MM.1S (cell line): ENCODE measurements around the gene ST3GAL4.

Source experiments
- DNase-seq: peaks from one replicate; pipeline ENCODE4 v3.0.0-alpha.2; 2015
- H2AFZ ChIP-seq: fragments of 300-600 bp; sonication (generic); 2 replicates; pipeline ENCODE4 v1.6.0; 2016; ENCODE audit warnings: antibody characterized with exemption, low read length
- H3F3A ChIP-seq: fragments of 300-600 bp; sonication (generic); 2 replicates; pipeline ENCODE4 v1.6.1; 2016; ENCODE audit warnings: mild to moderate bottlenecking, antibody characterized with exemption, low read length, moderate library complexity, mixed read lengths; ENCODE audit not compliant: insufficient read depth
- H3K27ac ChIP-seq: fragments of 300-600 bp; sonication (generic); 2 replicates; pipeline ENCODE4 v1.5.1; 2016; ENCODE audit warnings: mild to moderate bottlenecking, low read length
- H3K27me3 ChIP-seq: fragments of 300-600 bp; sonication (generic); replicated peaks from 2 replicates; pipeline ENCODE4 v1.6.0; 2016; ENCODE audit warnings: low read length; ENCODE audit not compliant: insufficient read depth
- H3K36me3 ChIP-seq: fragments of 300-600 bp; sonication (generic); replicated peaks from 2 replicates; pipeline ENCODE4 v1.6.1; 2016; ENCODE audit warnings: mild to moderate bottlenecking, low read length, mixed read lengths; ENCODE audit not compliant: insufficient read depth
- H3K4me1 ChIP-seq: fragments of 300-600 bp; sonication (generic); 2 replicates; pipeline ENCODE4 v1.6.1; 2016; ENCODE audit warnings: low read length, mixed read lengths
- H3K4me2 ChIP-seq: fragments of 300-600 bp; sonication (generic); 2 replicates; pipeline ENCODE4 v1.6.0; 2016; ENCODE audit warnings: low read depth, low read length
- H3K4me3 ChIP-seq: fragments of 300-600 bp; sonication (generic); 2 replicates; pipeline ENCODE4 v1.5.1; 2016; ENCODE audit warnings: low read length, mixed read lengths
- H3K79me2 ChIP-seq: fragments of 300-600 bp; sonication (generic); 2 replicates; pipeline ENCODE4 v1.6.1; 2016; ENCODE audit warnings: mixed run types, low read length, mixed read lengths
- H3K9ac ChIP-seq: fragments of 300-600 bp; sonication (generic); 2 replicates; pipeline ENCODE4 v1.6.1; 2016; ENCODE audit warnings: low read length, mixed read lengths
- H3K9me2 ChIP-seq: fragments of 300-600 bp; sonication (generic); replicated peaks from 2 replicates; pipeline ENCODE4 v1.6.1; 2016; ENCODE audit warnings: mild to moderate bottlenecking, low read length, mixed read lengths; ENCODE audit not compliant: insufficient read depth
- H3K9me3 ChIP-seq: fragments of 300-600 bp; sonication (generic); replicated peaks from 2 replicates; pipeline ENCODE4 v1.6.1; 2016; ENCODE audit warnings: mild to moderate bottlenecking, low read length, mixed read lengths; ENCODE audit not compliant: insufficient read depth
- H4K20me1 ChIP-seq: fragments of 300-600 bp; sonication (generic); 2 replicates; pipeline ENCODE4 v1.6.1; 2016; ENCODE audit warnings: mild to moderate bottlenecking, low read length, moderate library complexity, mixed read lengths; ENCODE audit not compliant: insufficient read depth
- EZH2 ChIP-seq: fragments of 300-600 bp; sonication (generic); optimal IDR thresholded peaks from 2 replicates; pipeline ENCODE3; 2017; ENCODE audit warnings: low read depth, mild to moderate bottlenecking, antibody characterized with exemption, low read length, mixed read lengths
- EZH2phosphoT487 ChIP-seq: fragments of 300-600 bp; sonication (generic); IDR thresholded peaks from 2 replicates; pipeline ENCODE4 v1.6.1; 2018; ENCODE audit warnings: antibody characterized with exemption, low read length
- TF ChIP-seq, protein P1 (sequence below): fragments of 300-600 bp; sonication (generic); IDR thresholded peaks from 2 replicates; pipeline ENCODE4 v1.5.1; 2016; ENCODE audit warnings: antibody characterized with exemption, low read length, mixed read lengths

Gene ST3GAL4

DNA sequence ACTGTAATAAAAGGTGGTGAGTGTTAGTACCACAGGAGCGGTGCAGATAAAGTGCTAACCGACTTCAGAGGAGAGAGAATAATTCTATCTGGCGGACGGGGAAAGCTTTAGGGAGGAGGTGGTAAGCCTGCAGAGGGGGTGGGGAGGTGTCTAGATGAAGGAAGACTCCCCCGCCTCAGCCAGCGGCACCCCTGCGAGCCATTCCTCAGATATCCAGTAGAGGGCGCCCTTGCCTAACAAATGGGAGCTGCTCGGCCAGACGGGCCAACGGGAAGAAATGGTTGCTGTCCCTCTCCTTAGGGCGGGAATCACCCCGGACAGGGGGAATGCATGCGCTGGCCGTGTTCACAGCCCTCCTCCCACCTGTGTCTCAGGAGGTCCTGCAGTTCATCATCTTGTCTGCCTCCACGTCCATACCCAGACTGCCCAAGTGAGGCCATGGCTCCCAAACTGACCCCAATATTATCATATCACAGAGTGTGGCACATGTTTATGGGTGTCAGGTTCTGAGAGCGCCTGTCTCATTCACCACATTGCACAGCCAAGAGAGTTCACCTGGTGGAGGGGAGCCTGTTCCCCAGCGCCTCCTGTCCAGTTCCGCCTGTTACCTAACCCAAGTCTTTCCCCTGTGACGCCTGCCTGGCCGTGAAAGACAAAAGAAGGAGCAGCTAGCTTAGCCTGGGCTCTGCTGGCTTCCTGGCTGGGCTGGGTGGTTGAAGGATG, 85.5 kb downstream of the ST3GAL4 start:
- Histone ChIP-seq H3K4me1 (peaks cover 28% of the 10 kb centered on the region), H3K27ac (no peak overlapping the region), H3K79me2 (no peaks in the 10 kb centered on the region), H3K36me3 (no peaks in the 10 kb centered on the region), H2AFZ (peak overlapping the region; percentile 57), H3K4me3 (no peak overlapping the region), H3K9me3 (no peaks in the 10 kb centered on the region), H3K27me3 (no peaks in the 10 kb centered on the region), H3F3A (no peaks in the 10 kb centered on the region), H3K9ac (no peak overlapping the region), H4K20me1 (no peaks in the 10 kb centered on the region), H3K4me2 (peak overlapping the region; percentile 71), H3K9me2 (no peaks in the 10 kb centered on the region)
- DNase-seq: peak; percentile 71
- no peak for TF ChIP-seq EZH2phosphoT487
- no peak for TF ChIP-seq EZH2
- TF ChIP-seq, protein P1, sequence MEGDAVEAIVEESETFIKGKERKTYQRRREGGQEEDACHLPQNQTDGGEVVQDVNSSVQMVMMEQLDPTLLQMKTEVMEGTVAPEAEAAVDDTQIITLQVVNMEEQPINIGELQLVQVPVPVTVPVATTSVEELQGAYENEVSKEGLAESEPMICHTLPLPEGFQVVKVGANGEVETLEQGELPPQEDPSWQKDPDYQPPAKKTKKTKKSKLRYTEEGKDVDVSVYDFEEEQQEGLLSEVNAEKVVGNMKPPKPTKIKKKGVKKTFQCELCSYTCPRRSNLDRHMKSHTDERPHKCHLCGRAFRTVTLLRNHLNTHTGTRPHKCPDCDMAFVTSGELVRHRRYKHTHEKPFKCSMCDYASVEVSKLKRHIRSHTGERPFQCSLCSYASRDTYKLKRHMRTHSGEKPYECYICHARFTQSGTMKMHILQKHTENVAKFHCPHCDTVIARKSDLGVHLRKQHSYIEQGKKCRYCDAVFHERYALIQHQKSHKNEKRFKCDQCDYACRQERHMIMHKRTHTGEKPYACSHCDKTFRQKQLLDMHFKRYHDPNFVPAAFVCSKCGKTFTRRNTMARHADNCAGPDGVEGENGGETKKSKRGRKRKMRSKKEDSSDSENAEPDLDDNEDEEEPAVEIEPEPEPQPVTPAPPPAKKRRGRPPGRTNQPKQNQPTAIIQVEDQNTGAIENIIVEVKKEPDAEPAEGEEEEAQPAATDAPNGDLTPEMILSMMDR: peak; percentile 96

DNA sequence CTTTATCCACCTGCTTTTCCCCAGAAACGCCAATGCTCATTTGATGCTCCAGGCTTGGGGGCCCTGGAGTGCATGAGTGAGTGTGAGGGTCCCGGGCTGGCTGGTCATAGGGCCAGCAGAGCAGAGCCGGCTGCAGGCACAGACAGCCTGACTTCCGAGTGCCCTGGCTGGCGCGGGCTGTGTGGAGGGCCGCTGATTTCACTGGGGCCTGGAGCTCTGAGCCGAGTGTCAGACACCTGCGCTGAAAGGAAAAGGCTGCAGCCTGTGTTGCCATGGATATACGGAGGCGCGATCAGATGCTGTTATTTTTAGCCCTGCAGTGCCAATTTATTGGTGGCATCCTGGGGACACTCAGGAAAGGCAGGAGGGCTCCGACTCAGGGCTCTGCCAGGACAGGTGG, 87.6 kb downstream of the ST3GAL4 start:
- Histone ChIP-seq H3K9me2 (no peaks in the 10 kb centered on the region), H3K27ac (peak overlapping the region; percentile 24; the same call in 1 of the 2 replicates), H3K4me2 (peak overlapping the region; percentile 39), H3K9me3 (no peaks in the 10 kb centered on the region), H3K4me3 (no peak overlapping the region), H3K36me3 (no peaks in the 10 kb centered on the region), H3K4me1 (peaks cover 28% of the 10 kb centered on the region), H3K79me2 (no peaks in the 10 kb centered on the region), H3F3A (no peaks in the 10 kb centered on the region), H2AFZ (peak overlapping the region; percentile 79), H3K27me3 (no peaks in the 10 kb centered on the region), H3K9ac (peak overlapping the region; percentile 46; the same call in 1 of the 2 replicates), H4K20me1 (no peaks in the 10 kb centered on the region)
- peak; percentile 61 for DNase-seq
- TF ChIP-seq EZH2 (no peak), EZH2phosphoT487 (no peak)
- TF ChIP-seq, protein P1: no peak

GRCh38 chr11:126444072-126444471, 88.6 kb downstream of the ST3GAL4 start:
- no peak overlapping the region for H3K4me2 ChIP-seq
- peaks cover 22% of the 10 kb centered on the region for H3K4me1 ChIP-seq
- H3K79me2 ChIP-seq: no peaks in the 10 kb centered on the region
- no peak overlapping the region for H3K4me3 ChIP-seq
- no peaks in the 10 kb centered on the region for H3K36me3 ChIP-seq
- no peak overlapping the region for H3K27ac ChIP-seq
- no peaks in the 10 kb centered on the region for H3K9me2 ChIP-seq
- H3F3A ChIP-seq: no peaks in the 10 kb centered on the region
- H2AFZ ChIP-seq: no peak overlapping the region
- H3K9me3 ChIP-seq: no peaks in the 10 kb centered on the region
- no peak for DNase-seq
- H4K20me1 ChIP-seq: no peaks in the 10 kb centered on the region
- TF ChIP-seq, protein P1: no peak
- TF ChIP-seq EZH2 (no peak), EZH2phosphoT487 (no peak)
- no peak overlapping the region for H3K9ac ChIP-seq
- no peaks in the 10 kb centered on the region for H3K27me3 ChIP-seq
